ENCODE data around the gene PRR23A. TPM values are rescaled to one million over a fixed set of nuclear protein-coding genes. Genes with fewer than 3 reads are reported as not detected.
"Not testable (repeated sequence)": the region's sequence is repeated elsewhere in the genome, so short reads cannot be mapped to it uniquely, and the experiment has no call there.

PRR23A gene
- total and polyA plus RNA-seq, 7 donors, result not detected

- 34 to 70% methylated on average over 6 of the region's 6 CpGs for WGBS, 2 donors
- TF ChIP-seq POLR2AphosphoS5 (IDR thresholded peaks at IDR 0.05), result no peak
- no peak for TF ChIP-seq POLR2A (IDR thresholded peaks at IDR 0.05)
- TF ChIP-seq EP300 (IDR thresholded peaks at IDR 0.05), result no peak
- DNase-seq, result no peak
These were observed 31.4 kb upstream of the PRR23A start for GRCh38 chr3:139037478-139037877.

GRCh38 chr3:139032326-139033002 lies 26.4 kb upstream of the PRR23A start:
- Histone ChIP-seq H3K27me3 (no peaks in the 10 kb centered on the region), H3K4me1 (no peaks in the 10 kb centered on the region), H3K36me3 (no peaks in the 10 kb centered on the region), H3K9me3 (no peaks in the 10 kb centered on the region), H3K4me3 (no peak overlapping the region), H3K27ac (no peak overlapping the region)
- no peak for TF ChIP-seq EP300 (IDR thresholded peaks at IDR 0.05)
- WGBS, 2 donors, result 14 to 64% methylated on average over 2 of the region's 2 CpGs
- intact Hi-C loops (cut with DNase I), result no loop called here
- no peak for DNase-seq

More at GRCh38 chr3:139037478-139037877, 31.4 kb upstream of the PRR23A start:
- H3K4me3 ChIP-seq, result no peak overlapping the region
- intact Hi-C loops (cut with DNase I), result no loop called here
- H3K36me3 ChIP-seq, result no peaks in the 10 kb centered on the region
- no peaks in the 10 kb centered on the region for H3K27me3 ChIP-seq
- no peak overlapping the region for H3K27ac ChIP-seq
- H3K4me1 ChIP-seq, result no peaks in the 10 kb centered on the region
- H3K9me3 ChIP-seq, result no peaks in the 10 kb centered on the region

GRCh38 chr3:139030576-139030975 lies 24.5 kb upstream of the PRR23A start:
- H3K27me3 ChIP-seq; H3K9me3 ChIP-seq; H3K36me3 ChIP-seq; H3K27ac ChIP-seq; intact Hi-C loops (cut with DNase I); H3K4me1 ChIP-seq; DNase-seq; H3K4me3 ChIP-seq: not testable (repeated sequence)

GRCh38 chr3:139024968-139025367 lies 18.9 kb upstream of the PRR23A start:
- intact Hi-C loops (cut with DNase I), result no loop called here
- Histone ChIP-seq H3K4me1 (no peaks in the 10 kb centered on the region), H3K4me3 (no peak overlapping the region), H3K27ac (no peak overlapping the region), H3K9me3 (peaks cover 0 to 4% (median 0%) of the 10 kb centered on the region in 4 donors), H3K36me3 (no peaks in the 10 kb centered on the region), H3K27me3 (no peaks in the 10 kb centered on the region)
- WGBS, 2 donors, result 93 to 96% methylated on average over 2 of the region's 2 CpGs
- no peak for DNase-seq
- TF ChIP-seq CTCF (IDR thresholded peaks at IDR 0.05) (no peak), POLR2A (IDR thresholded peaks at IDR 0.05) (no peak), POLR2AphosphoS5 (IDR thresholded peaks at IDR 0.05) (no peak)

GRCh38 chr3:139020868-139021234 lies 14.8 kb upstream of the PRR23A start, which contains the start of gene PRR23B:
TSS of gene PRR23B (minus strand) at chr3:139020926. CDS start at chr3:139020661, 265 bp downstream.
- WGBS, 2 donors, result 60 to 74% methylated on average over 19 of the region's 19 CpGs

More at GRCh38 chr3:139020868-139021234, 14.8 kb upstream of the PRR23A start, which contains the start of gene PRR23B:
- no peaks in the 10 kb centered on the region for H3K27me3 ChIP-seq
- H3K27ac ChIP-seq, result no peak within 1 kb of the TSS
- H3K9me3 ChIP-seq, result peaks cover 0 to 4% (median 0%) of the 10 kb centered on the region in 4 donors
- H3K4me3 ChIP-seq, result no peak within 1 kb of the TSS
- H3K4me1 ChIP-seq, result no peaks in the 10 kb centered on the region
- intact Hi-C loops (cut with DNase I), result no loop called here
- TF ChIP-seq EP300 (IDR thresholded peaks at IDR 0.05), result no peak
- no peak for TF ChIP-seq POLR2AphosphoS5 (IDR thresholded peaks at IDR 0.05)
- no peak for TF ChIP-seq POLR2A (IDR thresholded peaks at IDR 0.05)
- TF ChIP-seq CTCF (IDR thresholded peaks at IDR 0.05), result no peak
- DNase-seq, result no peak
- no peaks in the 10 kb centered on the region for H3K36me3 ChIP-seq
